ENCODE data around the gene BUD13.

Gene BUD13

DNA sequence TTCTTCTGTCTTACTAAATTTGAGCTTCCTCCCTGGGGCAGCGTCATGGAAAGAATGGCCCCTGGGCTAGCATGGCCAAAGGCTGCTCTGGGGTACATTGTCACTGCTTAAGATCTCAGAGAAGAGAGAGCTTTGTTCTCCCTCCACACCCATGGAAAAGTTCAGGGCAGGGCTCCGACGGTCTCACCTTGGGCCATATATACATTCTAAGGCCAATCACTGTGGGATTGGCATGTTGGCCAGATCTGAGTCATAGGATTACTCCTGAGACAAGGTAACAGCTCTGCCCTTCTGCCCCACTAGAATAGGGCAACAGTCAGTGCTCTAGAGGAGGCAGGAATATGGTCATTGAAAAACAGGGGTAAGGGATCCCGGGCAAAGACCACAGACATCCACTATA is 56.2 kb downstream of the BUD13 start:
- DNase-seq (ENCODE audit: low spot score), result peak; percentile 35

DNA sequence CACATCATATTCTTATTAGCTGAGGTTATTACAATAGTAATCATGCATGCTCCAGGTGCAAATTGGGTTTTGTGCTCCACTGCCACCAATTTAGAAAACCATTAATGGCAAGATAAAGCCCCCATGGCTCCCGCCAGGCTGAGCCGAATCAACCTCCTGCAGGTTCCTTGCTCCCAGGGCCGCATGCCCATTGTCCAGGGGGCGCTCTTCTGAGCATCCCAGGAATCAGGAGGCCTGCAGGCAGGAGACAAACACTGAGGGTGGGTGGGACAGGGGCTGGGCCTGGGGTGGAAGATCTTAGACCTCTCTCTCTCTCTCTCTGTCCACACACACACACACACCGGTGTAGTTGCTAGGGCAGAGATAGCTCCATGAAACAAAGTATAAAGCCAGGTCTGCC is 57.4 kb downstream of the BUD13 start:
- DNase-seq (ENCODE audit: low spot score), result no peak

DNA sequence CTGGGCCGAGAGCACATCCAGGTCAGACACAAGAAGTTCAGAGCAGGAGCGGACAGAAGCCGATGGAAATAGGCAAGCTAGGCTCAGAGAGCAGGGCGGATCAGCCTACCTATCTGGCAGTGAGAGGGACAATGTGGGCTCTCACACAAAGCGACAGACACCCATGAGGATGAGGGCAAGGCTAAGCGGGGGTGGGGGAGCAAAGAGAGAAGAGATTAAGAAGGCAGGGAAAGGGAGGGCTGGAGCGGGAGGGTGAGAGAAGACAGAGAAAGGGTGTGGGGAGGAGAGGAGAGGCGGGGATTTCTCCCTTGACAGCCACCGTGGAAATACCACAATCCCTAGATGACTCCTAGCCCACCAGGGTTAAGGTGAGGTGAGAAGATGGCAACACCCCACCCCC is 57.9 kb downstream of the BUD13 start:
- no peak for DNase-seq (ENCODE audit: low spot score)

GRCh38 chr11:116712428-116712827 is 60.4 kb downstream of the BUD13 start:
- DNase-seq (ENCODE audit: low spot score), result no peak

- DNase-seq (ENCODE audit: low spot score), result no peak
Measured at GRCh38 chr11:116710762-116711161, 62.0 kb downstream of the BUD13 start.

DNA sequence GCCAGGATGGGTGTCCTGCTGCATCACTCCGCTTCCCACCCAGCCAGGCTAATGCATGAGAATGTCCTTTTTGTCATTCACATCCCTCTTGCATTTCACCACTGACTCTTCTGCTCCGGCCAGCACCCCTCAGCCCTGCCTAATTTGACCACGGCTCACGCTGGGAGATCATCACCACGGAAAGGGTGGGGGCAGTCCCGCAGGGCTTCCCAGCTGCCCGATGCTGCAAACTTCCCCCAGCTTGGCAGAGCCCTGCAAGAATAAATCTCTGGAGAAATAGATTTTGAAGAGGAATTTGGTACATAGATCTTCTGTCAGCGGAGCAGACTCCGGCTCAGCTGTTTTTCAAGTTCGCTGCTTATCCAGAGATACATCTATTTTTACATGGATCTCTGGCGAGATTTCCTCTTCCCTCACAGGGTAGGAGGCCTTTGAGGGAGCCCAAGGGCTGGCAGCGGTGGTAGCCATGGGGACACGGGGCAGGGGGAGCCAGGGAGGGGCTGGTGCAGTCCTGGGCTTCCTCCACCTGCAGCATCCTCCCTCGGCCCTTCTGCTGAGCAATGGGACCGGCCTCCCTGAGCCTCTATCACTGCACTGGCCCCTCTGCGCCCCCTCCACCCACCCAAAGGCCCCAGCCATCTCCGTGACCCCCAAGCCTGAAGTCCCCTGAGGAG is 62.6 kb downstream of the BUD13 start:
- no peak for DNase-seq (ENCODE audit: low spot score)

DNA sequence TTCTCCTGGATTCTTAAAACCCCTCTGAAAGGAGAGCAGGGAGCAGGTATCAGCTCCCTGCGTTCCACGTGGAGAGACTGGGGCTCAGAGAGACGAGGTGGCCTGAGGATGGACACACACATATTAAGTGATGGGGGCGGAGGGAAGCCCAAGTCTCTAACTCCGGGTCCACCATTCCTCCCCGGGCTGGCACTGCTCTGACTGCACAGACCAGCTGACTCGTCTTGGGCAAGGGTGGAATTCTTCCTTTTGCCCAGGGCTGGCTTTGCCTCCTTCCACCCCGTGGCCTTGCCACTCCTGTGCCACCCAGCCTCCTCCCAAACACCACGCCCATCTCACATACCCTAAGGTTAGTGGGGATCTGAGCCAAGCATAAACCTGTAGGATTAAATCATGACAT is 65.0 kb downstream of the BUD13 start:
- peak; percentile 36 for DNase-seq (ENCODE audit: low spot score)

- DNase-seq (ENCODE audit: low spot score), result peak; percentile 73
Measured at GRCh38 chr11:116707161-116707629, 65.6 kb downstream of the BUD13 start.

GRCh38 chr11:116703421-116703820 is 69.4 kb downstream of the BUD13 start:
- no peak for DNase-seq (ENCODE audit: low spot score)

GRCh38 chr11:116702772-116703385 is 69.9 kb downstream of the BUD13 start:
- peak; percentile 79 for DNase-seq (ENCODE audit: low spot score)

GRCh38 chr11:116701876-116702275 is 70.9 kb downstream of the BUD13 start:
- no peak for DNase-seq (ENCODE audit: low spot score)

DNA sequence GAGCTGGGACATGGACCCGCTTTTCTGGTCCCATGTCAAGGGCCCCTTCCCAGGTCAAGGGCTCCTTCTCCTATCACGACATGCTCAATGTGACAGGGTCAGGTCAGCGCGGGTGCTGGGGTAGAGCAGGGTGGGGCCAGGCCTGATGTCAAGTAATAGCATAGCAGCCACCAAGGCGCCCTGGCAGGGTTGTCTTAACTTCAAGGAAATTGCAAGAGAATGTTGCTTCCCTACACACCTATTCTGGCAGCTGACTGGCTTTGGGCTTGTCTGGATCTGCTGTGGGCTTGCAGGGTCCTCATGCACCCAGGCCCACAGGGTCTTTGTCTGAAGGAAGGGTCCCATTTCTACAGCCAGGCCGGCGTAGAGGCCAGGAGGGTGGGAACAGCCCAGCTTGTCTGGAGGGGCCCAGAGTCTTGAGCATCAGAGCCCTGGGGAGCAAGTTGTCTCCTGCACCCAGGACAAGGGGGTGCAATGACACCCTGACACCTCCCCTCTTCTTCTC is 71.4 kb downstream of the BUD13 start:
- DNase-seq (ENCODE audit: low spot score), result no peak

GRCh38 chr11:116700586-116701220 is 72.1 kb downstream of the BUD13 start:
- DNase-seq (ENCODE audit: low spot score), result no peak

Data from SW480 (cell line).